Activated CD8-positive, alpha-beta memory T cell treated with anti-CD3 and anti-CD28 coated beads, Interleukin-2, amount 10 ng/mL, durations not matched to agents 7 days and 5 days (primary cell): ENCODE results near the gene ZNF521. TPM values are rescaled to one million over a fixed set of nuclear protein-coding genes. Genes with fewer than 3 reads are reported as not detected.

Source experiments
- ATAC-seq: fragments of 150-1000 bp; cut with Tn5 transposase; one replicate; pipeline ENCODE4 v1.10.0; 2021; ENCODE audit warnings: moderate library complexity
- CTCF ChIA-PET: fragments of 350-600 bp; sonication (Branson Sonifier 250); formaldehyde crosslinking; loops from one replicate; lab custom pipeline; 2021; ENCODE audit warnings: antibody characterized with exemption; lab: Charles Lee
- DNase-seq: peaks from one replicate; pipeline ENCODE4 v3.0.0-alpha.2; 2020
- H3K27ac Mint-ChIP-seq: one replicate; pipeline ENCODE4 v1.8.0; 2021; ENCODE audit warnings: mild to moderate bottlenecking, mixed read lengths
- H3K27me3 Mint-ChIP-seq: one replicate; pipeline ENCODE4 v1.8.0; 2021; ENCODE audit warnings: mixed read lengths
- H3K36me3 Mint-ChIP-seq: one replicate; pipeline ENCODE4 v1.8.0; 2021; ENCODE audit warnings: mild to moderate bottlenecking, mixed read lengths
- H3K4me1 Mint-ChIP-seq: one replicate; pipeline ENCODE4 v1.8.0; 2021; ENCODE audit warnings: mixed read lengths
- H3K4me3 Mint-ChIP-seq: one replicate; pipeline ENCODE4 v1.8.0; 2021; ENCODE audit warnings: mild to moderate bottlenecking, moderate library complexity, mixed read lengths
- H3K9me3 Mint-ChIP-seq: one replicate; pipeline ENCODE4 v1.8.0; 2022; ENCODE audit warnings: low read depth, mixed read lengths
- total RNA-seq, 2 experiments: library from RNA; stranded (reverse); gene quantifications; one replicate each; pipeline ENCODE4 v1.2.3, GENCODE V29; 2021

Gene ZNF521
- total RNA-seq, 2 experiments from 2014 or later = not detected

GRCh38 chr18:25233528-25234321 is 118.2 kb downstream of the ZNF521 start:
- H3K36me3 Mint-ChIP-seq = no peaks in the 10 kb centered on the region
- no peaks in the 10 kb centered on the region for H3K27me3 Mint-ChIP-seq
- H3K9me3 Mint-ChIP-seq = no peaks in the 10 kb centered on the region
- no peaks in the 10 kb centered on the region for H3K4me1 Mint-ChIP-seq
- DNase-seq = no peak
- H3K27ac Mint-ChIP-seq = no peak overlapping the region
- ATAC-seq = no peak
- no peak overlapping the region for H3K4me3 Mint-ChIP-seq
- CTCF ChIA-PET = interaction anchor here (0.6 kb wide), 1 partner anchor 299 kb away, joined by 3 read pairs; no protein-coding TSS in a partner anchor

DNA sequence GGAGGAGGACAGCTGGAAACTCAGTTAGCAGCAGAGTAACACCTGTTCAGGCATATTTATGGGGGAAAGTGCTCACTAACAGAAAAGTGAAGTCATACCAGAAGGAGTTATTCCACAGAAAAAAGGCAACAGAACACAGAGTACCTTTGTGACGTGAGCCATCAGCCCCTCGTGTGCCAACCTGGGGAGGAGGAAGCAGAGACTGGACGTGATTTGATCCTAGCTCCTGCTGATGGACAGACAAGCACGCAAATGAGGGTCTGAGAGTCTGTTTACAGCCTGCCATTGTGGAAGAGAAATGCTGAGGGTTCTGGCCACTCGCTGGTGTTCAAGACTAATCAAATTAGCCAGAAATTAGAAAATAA is 120.7 kb downstream of the ZNF521 start:
- ATAC-seq (no peak), DNase-seq (no peak)
- CTCF ChIA-PET = no interaction called here
- no peak overlapping the region for H3K27ac Mint-ChIP-seq
- H3K4me1 Mint-ChIP-seq = no peaks in the 10 kb centered on the region
- H3K36me3 Mint-ChIP-seq = no peaks in the 10 kb centered on the region
- H3K27me3 Mint-ChIP-seq = no peaks in the 10 kb centered on the region
- no peaks in the 10 kb centered on the region for H3K9me3 Mint-ChIP-seq
- H3K4me3 Mint-ChIP-seq = no peak overlapping the region

- Mint-ChIP-seq H3K27ac (no peak overlapping the region), H3K4me1 (no peaks in the 10 kb centered on the region), H3K9me3 (no peaks in the 10 kb centered on the region), H3K4me3 (no peak overlapping the region), H3K36me3 (no peaks in the 10 kb centered on the region), H3K27me3 (no peaks in the 10 kb centered on the region)
- DNase-seq (no peak), ATAC-seq (no peak)
- CTCF ChIA-PET = no interaction called here
Measured at GRCh38 chr18:25230658-25231326, 121.2 kb downstream of the ZNF521 start.

DNA sequence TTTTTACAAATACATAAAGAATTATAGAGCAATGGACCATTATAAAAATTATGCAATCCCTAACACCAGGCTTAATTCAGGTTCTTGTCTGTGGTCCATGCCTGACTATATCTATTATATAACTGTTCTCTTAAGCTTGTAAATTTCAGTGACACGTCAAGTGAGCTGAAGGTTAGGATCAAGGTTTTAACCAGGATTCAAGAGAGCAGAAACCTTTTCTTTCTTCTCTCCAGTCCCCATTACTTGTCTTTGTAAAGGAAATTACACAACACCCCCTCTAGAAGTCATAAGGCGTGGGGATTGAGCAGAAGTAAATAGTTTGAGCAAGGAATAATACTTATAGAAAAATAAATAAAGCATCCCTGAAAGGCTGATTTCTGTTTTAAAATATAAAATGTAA is 122.0 kb downstream of the ZNF521 start:
- Mint-ChIP-seq H3K27me3 (no peaks in the 10 kb centered on the region), H3K4me1 (no peaks in the 10 kb centered on the region), H3K9me3 (no peaks in the 10 kb centered on the region), H3K4me3 (no peak overlapping the region), H3K27ac (no peak overlapping the region), H3K36me3 (no peaks in the 10 kb centered on the region)
- CTCF ChIA-PET = no interaction called here
- DNase-seq = no peak
- no peak for ATAC-seq

DNA sequence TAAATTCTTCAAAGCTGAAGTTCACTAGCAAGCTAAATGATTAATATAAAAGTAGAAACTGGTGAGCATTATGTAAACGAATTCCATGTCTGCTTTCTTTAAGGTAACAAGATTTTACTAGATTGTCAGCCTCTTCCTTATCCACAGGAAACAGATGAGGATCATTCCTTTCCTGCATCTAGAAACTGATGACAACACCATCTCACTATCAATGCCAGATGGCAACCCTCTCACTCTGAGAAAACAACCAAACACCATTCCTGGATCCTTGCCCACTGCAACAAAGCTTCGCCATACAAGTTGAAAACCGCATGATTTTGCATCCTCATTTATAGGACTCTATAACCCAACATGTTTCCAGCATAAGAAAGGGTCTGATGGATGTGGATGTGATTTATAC is 122.9 kb downstream of the ZNF521 start:
- H3K27ac Mint-ChIP-seq = no peak overlapping the region
- no peak for DNase-seq
- H3K27me3 Mint-ChIP-seq = no peaks in the 10 kb centered on the region
- no peaks in the 10 kb centered on the region for H3K4me1 Mint-ChIP-seq
- H3K9me3 Mint-ChIP-seq = peaks cover 5% of the 10 kb centered on the region
- no peaks in the 10 kb centered on the region for H3K36me3 Mint-ChIP-seq
- CTCF ChIA-PET = no interaction called here
- H3K4me3 Mint-ChIP-seq = no peak overlapping the region
- no peak for ATAC-seq

DNA sequence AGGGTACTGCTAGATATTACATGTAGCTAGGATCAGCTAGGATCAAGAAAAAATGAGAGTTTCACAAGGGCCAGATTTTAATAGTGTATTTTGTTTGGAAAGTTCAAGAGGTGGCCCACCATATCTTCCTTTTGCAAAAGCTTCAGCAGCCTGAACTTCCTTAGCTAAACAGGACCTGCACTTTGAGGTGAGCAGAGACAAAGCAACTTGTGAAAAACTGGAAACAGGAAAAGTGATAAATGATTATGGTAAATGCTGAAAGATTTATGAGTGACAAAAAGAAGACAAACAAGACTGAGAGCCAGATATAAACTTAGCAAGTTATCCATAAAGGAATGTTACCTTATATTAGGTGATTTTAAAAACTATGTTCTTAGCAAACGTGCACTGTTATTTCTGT is 123.6 kb downstream of the ZNF521 start:
- Mint-ChIP-seq H3K4me1 (no peaks in the 10 kb centered on the region), H3K36me3 (no peaks in the 10 kb centered on the region), H3K4me3 (no peak overlapping the region), H3K27me3 (no peaks in the 10 kb centered on the region), H3K9me3 (peaks cover 5% of the 10 kb centered on the region), H3K27ac (no peak overlapping the region)
- CTCF ChIA-PET = no interaction called here
- DNase-seq (no peak), ATAC-seq (no peak)

- CTCF ChIA-PET = no interaction called here
- ATAC-seq (no peak), DNase-seq (no peak)
- Mint-ChIP-seq H3K9me3 (peaks cover 5% of the 10 kb centered on the region), H3K27ac (no peak overlapping the region), H3K36me3 (no peaks in the 10 kb centered on the region), H3K27me3 (no peaks in the 10 kb centered on the region), H3K4me3 (no peak overlapping the region), H3K4me1 (no peaks in the 10 kb centered on the region)
Measured at GRCh38 chr18:25225151-25225550, 126.8 kb downstream of the ZNF521 start.

- no peak overlapping the region for H3K4me3 Mint-ChIP-seq
- H3K4me1 Mint-ChIP-seq = no peaks in the 10 kb centered on the region
- H3K27me3 Mint-ChIP-seq = no peaks in the 10 kb centered on the region
- ATAC-seq = no peak
- H3K36me3 Mint-ChIP-seq = no peaks in the 10 kb centered on the region
- peaks cover 5% of the 10 kb centered on the region for H3K9me3 Mint-ChIP-seq
- no peak for DNase-seq
- no peak overlapping the region for H3K27ac Mint-ChIP-seq
- CTCF ChIA-PET = no interaction called here
Measured at GRCh38 chr18:25223899-25224886, 127.8 kb downstream of the ZNF521 start.

- ATAC-seq (no peak), DNase-seq (no peak)
- Mint-ChIP-seq H3K9me3 (peaks cover 5% of the 10 kb centered on the region), H3K27ac (no peak overlapping the region), H3K27me3 (no peaks in the 10 kb centered on the region), H3K4me1 (no peaks in the 10 kb centered on the region), H3K36me3 (no peaks in the 10 kb centered on the region), H3K4me3 (no peak overlapping the region)
- CTCF ChIA-PET = no interaction called here
Measured at GRCh38 chr18:25223211-25223610, 128.8 kb downstream of the ZNF521 start.

DNA sequence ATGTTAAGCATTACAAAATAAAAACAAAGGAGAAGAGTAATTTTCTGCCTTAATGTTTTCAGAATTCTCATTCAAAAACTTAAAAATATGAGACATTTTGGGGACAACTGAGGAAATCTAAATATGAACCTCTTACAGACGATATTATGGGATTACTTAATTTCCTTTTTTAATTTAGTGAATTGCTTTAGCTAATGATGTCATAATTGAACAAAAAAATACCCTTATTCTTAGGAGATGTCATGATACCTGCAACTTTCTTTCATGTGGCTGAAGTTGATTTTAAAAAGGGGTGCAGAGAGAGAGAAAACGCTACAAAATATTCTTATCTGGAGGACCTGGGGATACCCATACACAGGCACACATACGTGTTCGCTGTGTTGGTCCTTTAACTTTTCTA is 129.3 kb downstream of the ZNF521 start:
- DNase-seq (no peak), ATAC-seq (no peak)
- Mint-ChIP-seq H3K27me3 (no peaks in the 10 kb centered on the region), H3K27ac (no peak overlapping the region), H3K36me3 (no peaks in the 10 kb centered on the region), H3K4me3 (no peak overlapping the region), H3K4me1 (no peaks in the 10 kb centered on the region), H3K9me3 (peaks cover 5% of the 10 kb centered on the region)
- CTCF ChIA-PET = no interaction called here

DNA sequence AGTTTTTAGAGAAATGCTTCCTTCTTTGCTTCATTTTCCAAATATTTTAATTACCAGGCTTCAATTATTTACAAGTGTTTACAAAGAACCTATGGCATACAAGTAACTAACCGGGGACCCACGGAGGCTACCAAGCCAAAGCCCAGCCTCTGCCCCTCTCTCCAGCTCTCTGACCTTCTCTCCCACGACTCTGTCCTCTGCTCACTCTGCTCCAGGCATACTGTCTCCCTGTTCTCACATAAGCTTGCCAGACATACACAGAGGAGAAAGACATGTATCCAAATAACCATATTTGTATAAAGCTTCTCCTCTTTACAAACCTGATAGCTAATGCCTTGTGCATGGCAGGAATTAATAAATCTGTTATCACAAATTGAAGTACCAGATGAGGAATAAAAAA is 141.3 kb downstream of the ZNF521 start:
- Mint-ChIP-seq H3K36me3 (no peaks in the 10 kb centered on the region), H3K4me3 (no peak overlapping the region), H3K27me3 (no peaks in the 10 kb centered on the region), H3K27ac (no peak overlapping the region), H3K9me3 (no peaks in the 10 kb centered on the region), H3K4me1 (no peaks in the 10 kb centered on the region)
- CTCF ChIA-PET = no interaction called here
- no peak for ATAC-seq
- no peak for DNase-seq

DNA sequence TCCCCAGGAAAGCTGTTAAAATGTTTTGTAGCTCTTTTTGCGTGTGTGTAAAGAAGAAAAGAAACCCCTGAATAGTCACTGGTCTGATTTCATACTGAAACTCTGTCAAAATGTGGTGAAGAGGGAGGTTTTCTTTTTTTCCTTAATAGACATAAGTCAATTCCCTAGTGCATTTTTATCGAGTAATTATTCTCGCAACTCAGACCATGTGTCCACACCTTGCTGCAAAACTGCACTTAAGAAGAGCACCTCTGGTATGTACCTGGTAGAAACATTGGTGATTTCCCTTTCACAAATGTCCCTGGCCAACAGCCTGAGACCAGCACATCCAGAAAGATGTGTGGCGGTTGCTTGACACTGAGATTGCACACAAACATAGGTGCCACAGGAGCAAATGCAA is 159.9 kb downstream of the ZNF521 start:
- Mint-ChIP-seq H3K27ac (no peak overlapping the region), H3K4me1 (no peaks in the 10 kb centered on the region), H3K27me3 (no peaks in the 10 kb centered on the region), H3K4me3 (no peak overlapping the region), H3K36me3 (no peaks in the 10 kb centered on the region), H3K9me3 (no peaks in the 10 kb centered on the region)
- DNase-seq (no peak), ATAC-seq (no peak)
- CTCF ChIA-PET = no interaction called here

DNA sequence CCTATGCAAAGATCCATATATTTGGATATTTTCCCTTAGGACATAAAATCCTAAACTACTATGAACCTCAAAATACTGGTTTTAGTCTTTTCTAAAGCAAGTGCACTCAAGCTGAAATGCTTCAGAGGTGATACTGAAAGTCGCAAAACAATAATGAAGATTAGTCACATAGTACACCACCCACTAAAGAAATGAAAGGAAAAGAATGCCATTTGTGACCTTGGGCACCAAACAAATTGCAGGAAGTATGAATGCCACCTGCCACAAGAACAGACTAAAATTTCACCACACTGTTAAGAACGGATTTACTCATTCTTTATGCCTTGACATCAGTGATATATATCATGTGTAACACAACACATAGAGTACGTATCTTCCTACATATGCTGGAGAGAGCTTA is 161.5 kb downstream of the ZNF521 start:
- no peak for DNase-seq
- CTCF ChIA-PET = no interaction called here
- H3K9me3 Mint-ChIP-seq = no peaks in the 10 kb centered on the region
- no peak for ATAC-seq
- H3K4me1 Mint-ChIP-seq = no peaks in the 10 kb centered on the region
- H3K27me3 Mint-ChIP-seq = no peaks in the 10 kb centered on the region
- H3K27ac Mint-ChIP-seq = no peak overlapping the region
- H3K4me3 Mint-ChIP-seq = no peak overlapping the region
- H3K36me3 Mint-ChIP-seq = no peaks in the 10 kb centered on the region
